H9 (cell line): ENCODE results near the gene DNAJC15. TPM values are rescaled to one million over a fixed set of nuclear protein-coding genes. Genes with fewer than 3 reads are reported as not detected.

Experiments
- DNase-seq: peaks from one replicate; pipeline ENCODE4 v3.0.0-alpha.2; 2017
- H2AFZ ChIP-seq: one replicate; pipeline ENCODE4 v1.6.1; 2013; ENCODE audit warnings: mild to moderate bottlenecking, low read length, control low read depth, moderate library complexity
- H2AK5ac ChIP-seq: 2 replicates; pipeline ENCODE4 v1.6.1; 2013; ENCODE audit warnings: low read length, control low read depth, mixed read lengths; ENCODE audit not compliant: insufficient read length
- H2BK120ac ChIP-seq: one replicate; pipeline ENCODE4 v1.6.1; 2013; ENCODE audit warnings: low read depth, mild to moderate bottlenecking, low read length, control low read depth, inconsistent platforms; ENCODE audit not compliant: poor library complexity, severe bottlenecking
- H2BK12ac ChIP-seq: 2 replicates; pipeline ENCODE4 v1.6.1; 2013; ENCODE audit warnings: low read length, control low read depth, mixed read lengths, low read depth; ENCODE audit not compliant: insufficient read length
- H2BK15ac ChIP-seq: 2 replicates; pipeline ENCODE4 v1.6.1; 2013; ENCODE audit warnings: low read depth, low read length, control low read depth
- H2BK20ac ChIP-seq: one replicate; pipeline ENCODE4 v1.6.1; 2013; ENCODE audit warnings: low read depth, mild to moderate bottlenecking, low read length, control low read depth, inconsistent platforms; ENCODE audit not compliant: poor library complexity, severe bottlenecking
- H2BK5ac ChIP-seq: 2 replicates; pipeline ENCODE4 v1.6.1; 2013; ENCODE audit warnings: low read length, control low read depth, mixed read lengths; ENCODE audit not compliant: insufficient read length
- H3K14ac ChIP-seq: 2 replicates; pipeline ENCODE4 v1.6.1; 2013; ENCODE audit warnings: low read length, control low read depth; ENCODE audit not compliant: insufficient read depth
- H3K18ac ChIP-seq: 2 replicates; pipeline ENCODE4 v1.6.1; 2013; ENCODE audit warnings: low read depth, mild to moderate bottlenecking, mixed read lengths, low read length, control low read depth; ENCODE audit not compliant: insufficient read length
- H3K23ac ChIP-seq: 2 replicates; pipeline ENCODE4 v1.6.1; 2013; ENCODE audit warnings: low read length, control low read depth, mixed read lengths, low read depth; ENCODE audit not compliant: insufficient read length
- H3K23me2 ChIP-seq: 2 replicates; pipeline ENCODE4 v1.6.1; 2013; ENCODE audit warnings: low read depth, mild to moderate bottlenecking, mixed read lengths, low read length, control low read depth; ENCODE audit not compliant: insufficient read length, poor library complexity, severe bottlenecking
- H3K27ac ChIP-seq: 2 replicates; pipeline ENCODE4 v1.5.1; 2013; ENCODE audit warnings: low read length, control low read depth, mixed read lengths, low read depth; ENCODE audit not compliant: insufficient read length
- H3K27me3 ChIP-seq: 2 replicates; pipeline ENCODE4 v1.6.1; 2013; ENCODE audit warnings: low read length, control low read depth, inconsistent platforms; ENCODE audit not compliant: insufficient read depth
- H3K4ac ChIP-seq: 2 replicates; pipeline ENCODE4 v1.6.1; 2013; ENCODE audit warnings: low read depth, mild to moderate bottlenecking, control low read depth, inconsistent platforms, low read length, moderate library complexity
- H3K4me1 ChIP-seq: 2 replicates; pipeline ENCODE4 v1.6.1; 2013; ENCODE audit warnings: low read length, control low read depth, inconsistent platforms; ENCODE audit not compliant: insufficient read depth
- H3K4me2 ChIP-seq: 2 replicates; pipeline ENCODE4 v1.6.1; 2013; ENCODE audit warnings: low read length, control low read depth, mixed read lengths; ENCODE audit not compliant: insufficient read length, insufficient read depth
- H3K56ac ChIP-seq: 2 replicates; pipeline ENCODE4 v1.6.1; 2013; ENCODE audit warnings: low read depth, mild to moderate bottlenecking, mixed read lengths, low read length, control low read depth; ENCODE audit not compliant: insufficient read length
- H3K79me1 ChIP-seq: 2 replicates; pipeline ENCODE4 v1.6.1; 2013; ENCODE audit warnings: low read depth, mild to moderate bottlenecking, moderate library complexity, low read length, control low read depth, inconsistent platforms; ENCODE audit not compliant: insufficient read depth, poor library complexity, severe bottlenecking
- H3K79me2 ChIP-seq: 2 replicates; pipeline ENCODE4 v1.6.1; 2013; ENCODE audit warnings: low read length, control low read depth, inconsistent platforms; ENCODE audit not compliant: insufficient read depth
- H3K9ac ChIP-seq: 2 replicates; pipeline ENCODE4 v1.6.1; 2013; ENCODE audit warnings: low read length, control low read depth, mixed read lengths; ENCODE audit not compliant: insufficient read length; ENCODE audit errors: extremely low read depth
- H3K9me3 ChIP-seq: one replicate; pipeline ENCODE4 v1.6.1; 2013; ENCODE audit warnings: low read depth, low read length, inconsistent platforms; ENCODE audit not compliant: control insufficient read depth
- H3T11ph ChIP-seq: one replicate; pipeline ENCODE4 v1.6.1; 2013; ENCODE audit warnings: mild to moderate bottlenecking, low read length, control low read depth, inconsistent platforms
- H4K20me1 ChIP-seq: one replicate; pipeline ENCODE4 v1.6.1; 2013; ENCODE audit not compliant: control insufficient read depth, insufficient read length, insufficient read depth
- H4K5ac ChIP-seq: 2 replicates; pipeline ENCODE4 v1.6.1; 2013; ENCODE audit warnings: low read depth, mild to moderate bottlenecking, mixed read lengths, low read length, control low read depth; ENCODE audit not compliant: insufficient read length
- H4K8ac ChIP-seq: replicated peaks from 2 replicates; pipeline ENCODE4 v1.6.1; 2013; ENCODE audit warnings: low read length, control low read depth, mixed read lengths, low read depth; ENCODE audit not compliant: insufficient read length
- H4K91ac ChIP-seq: 2 replicates; pipeline ENCODE4 v1.6.1; 2013; ENCODE audit warnings: low read depth, mild to moderate bottlenecking, moderate library complexity, mixed read lengths, low read length, control low read depth; ENCODE audit not compliant: insufficient read length
- H3K27ac Mint-ChIP-seq, 3 experiments: 2 replicates in 2 of 3; 3 replicates in 1 of 3; pipeline ENCODE4 v1.8.0; 2020 to 2021; ENCODE audit warnings: mixed read lengths in 3 of 3, mild to moderate bottlenecking in 1 of 3, moderate library complexity in 1 of 3
- H3K27me3 Mint-ChIP-seq: 2 replicates; pipeline ENCODE4 v1.8.0; 2021; ENCODE audit warnings: low read depth, mild to moderate bottlenecking, moderate library complexity, mixed read lengths
- H3K36me3 Mint-ChIP-seq, 3 experiments: 2 replicates in 2 of 3; 3 replicates in 1 of 3; pipeline ENCODE4 v1.8.0; 2020 to 2021; ENCODE audit warnings: low read depth in 3 of 3, mixed read lengths in 3 of 3; ENCODE audit not compliant: insufficient read depth in 1 of 3
- H3K4me1 Mint-ChIP-seq, 2 experiments: 2 replicates each; pipeline ENCODE4 v1.8.0; 2020; ENCODE audit warnings: mixed read lengths in 2 of 2
- H3K4me3 Mint-ChIP-seq, 2 experiments: 2 replicates in 1 of 2; 3 replicates in 1 of 2; pipeline ENCODE4 v1.8.0; 2020 to 2021; ENCODE audit warnings: mild to moderate bottlenecking in 2 of 2, mixed read lengths in 2 of 2, moderate library complexity in 1 of 2
- H3K9me3 Mint-ChIP-seq, 2 experiments: 2 replicates in 1 of 2; 3 replicates in 1 of 2; pipeline ENCODE4 v1.8.0; 2020; ENCODE audit warnings: mild to moderate bottlenecking in 2 of 2, mixed read lengths in 2 of 2, moderate library complexity in 1 of 2
- total RNA-seq: library from RNA; stranded (reverse); gene quantifications from 2 replicates; pipeline ENCODE4 v1.2.1, GENCODE V29; 2021
- TF ChIP-seq, protein P1 (sequence below): fragments of 200-600 bp; sonication (generic); conservative IDR thresholded peaks from 3 replicates; pipeline ENCODE4 v1.8.0; 2021; ENCODE audit warnings: antibody characterized with exemption, mild to moderate bottlenecking

The DNAJC15 gene
- total RNA-seq, 1 experiment from 2014 or later: 13.4 TPM

DNA sequence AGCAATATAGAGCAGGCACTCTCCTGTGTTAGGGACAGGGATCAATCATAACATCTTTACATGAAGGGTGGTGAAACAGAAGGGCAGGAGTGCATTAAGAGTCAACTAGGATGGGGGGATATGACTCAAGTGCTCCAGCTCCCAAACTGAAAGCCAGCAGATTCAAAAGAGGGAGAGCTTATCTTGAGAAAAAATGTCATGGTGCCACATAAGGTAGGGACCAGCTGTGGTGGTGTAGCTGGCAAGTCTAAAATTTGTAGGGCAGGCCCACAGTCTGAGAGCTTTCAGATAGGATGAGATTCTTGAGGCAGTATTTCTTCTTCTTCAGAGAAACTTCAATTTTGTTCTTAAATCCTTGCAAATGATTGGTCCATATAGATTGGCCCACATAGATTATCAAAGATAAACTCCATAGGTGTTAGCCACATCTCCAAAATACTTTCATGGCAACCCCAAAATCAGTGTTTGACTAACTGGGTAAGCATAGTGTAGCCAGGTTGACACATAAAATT lies 19.1 kb downstream of the DNAJC15 start:
- Histone ChIP-seq H3K4me2 (no peak overlapping the region), H2BK120ac (no peak overlapping the region), H2BK5ac (no peak overlapping the region), H3K27ac (no peak overlapping the region), H3K4me1 (no peaks in the 10 kb centered on the region; the same call in 1 of the 2 replicates), H2BK12ac (no peak overlapping the region), H3K79me2 (peaks cover 3% of the 10 kb centered on the region; the same call in 1 of the 2 replicates), H3K23me2 (no peaks in the 10 kb centered on the region), H2AFZ (no peak overlapping the region), H2BK15ac (no peak overlapping the region), H2AK5ac (no peak overlapping the region), H4K8ac (no peak overlapping the region), H3K4ac (no peak overlapping the region), H3K23ac (no peak overlapping the region), H3K27me3 (no peaks in the 10 kb centered on the region), H4K5ac (no peak overlapping the region), H3K56ac (no peak overlapping the region), H3K79me1 (no peaks in the 10 kb centered on the region), H3T11ph (no peak overlapping the region), H3K9ac (no peak overlapping the region), H4K20me1 (no peaks in the 10 kb centered on the region), H4K91ac (no peak overlapping the region), H3K9me3 (no peaks in the 10 kb centered on the region), H3K14ac (no peak overlapping the region), H2BK20ac (no peak overlapping the region), H3K18ac (no peak overlapping the region)
- peaks cover 4 to 29% (median 6%) of the 10 kb centered on the region in 3 experiments; a peak in 6 of 7 replicates for H3K36me3 Mint-ChIP-seq
- no peak overlapping the region for H3K4me3 Mint-ChIP-seq
- H3K27ac Mint-ChIP-seq: no peak overlapping the region
- H3K4me1 Mint-ChIP-seq: peaks cover 44 to 50% of the 10 kb centered on the region in 2 experiments
- H3K27me3 Mint-ChIP-seq: no peaks in the 10 kb centered on the region
- DNase-seq: no peak
- no peaks in the 10 kb centered on the region; a peak in 2 of 5 replicates for H3K9me3 Mint-ChIP-seq
- TF ChIP-seq, protein P1, sequence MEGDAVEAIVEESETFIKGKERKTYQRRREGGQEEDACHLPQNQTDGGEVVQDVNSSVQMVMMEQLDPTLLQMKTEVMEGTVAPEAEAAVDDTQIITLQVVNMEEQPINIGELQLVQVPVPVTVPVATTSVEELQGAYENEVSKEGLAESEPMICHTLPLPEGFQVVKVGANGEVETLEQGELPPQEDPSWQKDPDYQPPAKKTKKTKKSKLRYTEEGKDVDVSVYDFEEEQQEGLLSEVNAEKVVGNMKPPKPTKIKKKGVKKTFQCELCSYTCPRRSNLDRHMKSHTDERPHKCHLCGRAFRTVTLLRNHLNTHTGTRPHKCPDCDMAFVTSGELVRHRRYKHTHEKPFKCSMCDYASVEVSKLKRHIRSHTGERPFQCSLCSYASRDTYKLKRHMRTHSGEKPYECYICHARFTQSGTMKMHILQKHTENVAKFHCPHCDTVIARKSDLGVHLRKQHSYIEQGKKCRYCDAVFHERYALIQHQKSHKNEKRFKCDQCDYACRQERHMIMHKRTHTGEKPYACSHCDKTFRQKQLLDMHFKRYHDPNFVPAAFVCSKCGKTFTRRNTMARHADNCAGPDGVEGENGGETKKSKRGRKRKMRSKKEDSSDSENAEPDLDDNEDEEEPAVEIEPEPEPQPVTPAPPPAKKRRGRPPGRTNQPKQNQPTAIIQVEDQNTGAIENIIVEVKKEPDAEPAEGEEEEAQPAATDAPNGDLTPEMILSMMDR: no peak
